ENCODE results near the gene ZNF146. TPM values are rescaled to one million over a fixed set of nuclear protein-coding genes. Genes with fewer than 3 reads are reported as not detected.
"Not testable (repeated sequence)": the region's sequence is repeated elsewhere in the genome, so short reads cannot be mapped to it uniquely, and the experiment has no call there.

Gene ZNF146
- 100 to 1,000 TPM; 113 to 161 (median 129) TPM for polyA plus RNA-seq (ENCODE audit: insufficient read length in 4 of 4)

DNA sequence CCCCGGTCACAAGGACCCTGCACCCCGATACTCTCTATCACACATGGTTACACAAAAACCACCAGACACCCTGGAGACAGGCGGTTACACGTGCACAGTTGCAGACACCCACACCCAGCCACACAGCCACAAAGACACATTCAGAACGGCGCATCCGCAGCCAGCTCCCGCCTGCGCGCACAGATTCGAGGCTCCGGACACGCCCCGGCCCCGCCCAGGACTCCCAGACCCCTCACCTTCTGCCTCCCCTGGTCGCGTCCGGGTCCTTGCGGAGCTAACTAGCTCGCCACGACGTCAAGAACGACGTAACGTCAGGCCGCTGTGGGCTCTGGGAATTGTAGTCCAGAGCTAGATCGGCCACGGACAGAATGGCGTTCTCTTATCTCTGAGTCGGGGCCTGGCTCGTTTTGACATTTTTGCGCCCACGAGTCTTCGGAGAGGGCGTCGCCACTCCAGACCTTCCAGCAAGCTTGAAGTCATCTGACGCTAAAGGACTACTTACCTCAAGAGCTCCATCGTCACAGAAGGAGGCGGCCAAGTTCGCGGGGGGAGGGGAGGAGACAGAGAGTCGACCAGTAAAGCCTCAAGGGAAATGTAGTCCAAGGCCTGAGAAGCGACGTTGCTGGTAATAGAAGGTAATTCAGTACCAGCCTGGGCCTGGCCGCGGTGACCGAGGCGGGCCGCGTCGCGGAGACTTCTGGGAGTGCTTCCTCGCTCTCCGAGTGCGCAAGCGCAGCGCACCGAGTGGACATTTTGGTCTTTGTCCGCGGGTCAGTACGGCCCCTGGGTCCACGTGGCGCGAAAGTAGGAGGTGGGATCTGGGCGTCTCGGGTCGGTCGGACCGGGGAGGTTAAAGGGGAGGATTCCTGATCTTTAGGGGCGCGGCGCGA is at the start of gene ZNF146, which contains the start of gene ZNF565:
Gene ZNF146 (plus strand): TSS at position 721 of the 890 bp plus-strand sequence. CDS start 21,335 bp downstream, outside the sequence.
Gene ZNF565 (minus strand): TSS at position 280 of the 890 bp plus-strand sequence. CDS start 12,680 bp downstream, outside the sequence.
- peak; percentile 98 to 99 (median 98) for DNase-seq (ENCODE audit: low read depth in 4 of 4, low spot score in 2 of 4)

GRCh38 chr19:36169084-36169760 is 45.7 kb upstream of the ZNF146 start:
- DNase-seq (ENCODE audit: low read depth in 4 of 4, low spot score in 2 of 4) = peak in 2 of 4 donors; percentile 26 to 43

DNA sequence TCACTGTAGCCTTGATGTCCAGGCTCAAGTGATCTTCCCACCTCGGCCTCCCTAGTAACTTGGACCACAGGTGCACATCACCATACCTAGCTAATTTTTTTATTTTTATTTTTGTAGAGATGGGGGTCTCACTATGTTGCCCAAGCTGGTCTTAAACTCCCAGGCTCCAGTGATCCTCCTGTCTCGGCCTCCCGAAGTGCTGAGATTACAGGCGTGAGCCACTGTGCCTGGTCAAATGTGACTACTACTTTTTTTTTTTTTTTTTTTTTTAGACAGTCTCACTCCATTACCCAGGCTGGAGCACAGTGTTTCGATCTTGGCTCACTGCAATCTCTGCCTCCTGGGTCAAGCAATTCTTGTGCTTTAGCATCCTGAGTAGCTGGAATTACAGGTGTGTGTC is 42.1 kb upstream of the ZNF146 start:
- DNase-seq (ENCODE audit: low read depth in 4 of 4, low spot score in 2 of 4) = no peak

- DNase-seq (ENCODE audit: low read depth in 4 of 4, low spot score in 2 of 4) = not testable (repeated sequence)
Observed at GRCh38 chr19:36173846-36174245, 41.1 kb upstream of the ZNF146 start.

- not testable (repeated sequence) for DNase-seq (ENCODE audit: low read depth in 4 of 4, low spot score in 2 of 4)
Observed at GRCh38 chr19:36179077-36179476, 35.8 kb upstream of the ZNF146 start.

- no peak for DNase-seq (ENCODE audit: low read depth in 4 of 4, low spot score in 2 of 4)
Observed at GRCh38 chr19:36182612-36183244, 32.2 kb upstream of the ZNF146 start.

- no peak for DNase-seq (ENCODE audit: low read depth in 4 of 4, low spot score in 2 of 4)
Observed at GRCh38 chr19:36183245-36183628, 31.7 kb upstream of the ZNF146 start.

GRCh38 chr19:36186722-36187121 is 28.2 kb upstream of the ZNF146 start:
- not testable (repeated sequence) for DNase-seq (ENCODE audit: low read depth in 4 of 4, low spot score in 2 of 4)

GRCh38 chr19:36196249-36196648 is 18.7 kb upstream of the ZNF146 start:
- DNase-seq (ENCODE audit: low read depth in 4 of 4, low spot score in 2 of 4) = no peak

DNA sequence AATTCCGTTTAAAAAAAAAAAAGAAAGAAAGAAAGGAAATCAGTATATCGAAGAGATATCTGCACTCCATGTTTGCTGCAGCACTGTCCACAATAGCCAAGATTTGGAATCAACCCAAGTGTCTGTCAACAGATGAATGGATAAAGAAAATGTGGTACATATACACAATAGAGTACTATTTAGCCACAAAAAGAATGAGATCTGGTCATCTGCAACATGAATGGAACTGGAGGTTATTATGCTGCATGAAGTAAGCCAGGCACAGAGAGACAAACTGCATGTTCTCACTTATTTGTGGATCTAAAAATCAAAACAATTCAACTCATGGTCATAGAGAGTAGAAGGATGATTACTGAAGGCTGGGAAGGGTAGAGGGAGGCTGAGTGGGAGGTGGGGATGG is 16.8 kb upstream of the ZNF146 start:
- no peak for DNase-seq (ENCODE audit: low read depth in 4 of 4, low spot score in 2 of 4)

GRCh38 chr19:36201684-36202083 is 13.2 kb upstream of the ZNF146 start:
- no peak for DNase-seq (ENCODE audit: low read depth in 4 of 4, low spot score in 2 of 4)

GRCh38 chr19:36203293-36203692 is 11.6 kb upstream of the ZNF146 start:
- no peak for DNase-seq (ENCODE audit: low read depth in 4 of 4, low spot score in 2 of 4)

DNA sequence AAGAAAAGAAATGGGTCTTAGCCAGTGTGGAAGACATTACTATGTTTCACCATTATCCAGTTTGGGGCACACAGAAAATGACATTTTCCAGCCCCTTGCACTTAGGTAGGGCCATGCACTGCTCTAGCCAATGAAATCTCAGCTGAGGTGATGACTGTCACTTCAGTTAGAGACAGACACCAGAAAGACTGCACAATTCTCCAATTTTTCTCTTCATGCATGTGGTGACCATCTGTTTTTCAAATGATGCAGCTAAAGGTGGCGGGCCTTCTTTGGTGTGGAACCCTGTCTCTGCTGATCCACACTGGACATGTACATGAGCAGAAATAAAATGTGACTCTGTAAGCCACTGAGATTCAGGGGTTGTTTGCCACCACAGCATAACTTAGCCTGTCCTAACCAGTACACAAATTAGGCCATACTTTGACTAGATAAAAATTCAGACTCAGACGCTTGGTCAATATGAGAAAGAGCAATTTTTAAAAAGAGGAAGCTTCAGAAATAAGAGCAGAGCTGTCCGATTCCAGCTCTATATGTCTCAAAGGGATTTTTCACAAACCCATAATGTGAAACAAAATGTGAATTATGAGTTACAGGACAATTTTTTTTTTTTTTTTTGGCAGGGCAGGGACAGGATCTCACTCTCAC is 7.2 kb upstream of the ZNF146 start:
- no peak for DNase-seq (ENCODE audit: low read depth in 4 of 4, low spot score in 2 of 4)

- no peak for DNase-seq (ENCODE audit: low read depth in 4 of 4, low spot score in 2 of 4)
Observed at GRCh38 chr19:36209372-36209771, 5.5 kb upstream of the ZNF146 start.

DNA sequence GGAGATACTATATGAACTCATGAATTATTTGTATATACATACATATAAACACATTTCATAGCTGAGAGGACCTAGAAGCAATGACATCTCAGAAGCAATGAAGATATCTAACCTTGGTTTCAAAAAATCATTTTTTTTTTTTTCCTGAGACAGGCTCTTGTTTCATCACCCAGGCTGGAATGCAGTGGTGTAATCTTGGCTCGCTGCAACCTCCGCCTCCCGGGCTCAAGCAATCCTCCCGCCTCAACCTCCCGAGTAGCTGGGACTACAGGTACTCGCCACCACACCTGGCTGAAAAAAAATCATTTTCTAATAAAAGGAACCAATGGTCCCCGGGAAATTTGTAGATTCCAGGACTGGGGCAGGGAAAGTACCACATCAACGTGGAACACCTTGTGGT is 4.4 kb upstream of the ZNF146 start:
- DNase-seq (ENCODE audit: low read depth in 4 of 4, low spot score in 2 of 4) = no peak

DNA sequence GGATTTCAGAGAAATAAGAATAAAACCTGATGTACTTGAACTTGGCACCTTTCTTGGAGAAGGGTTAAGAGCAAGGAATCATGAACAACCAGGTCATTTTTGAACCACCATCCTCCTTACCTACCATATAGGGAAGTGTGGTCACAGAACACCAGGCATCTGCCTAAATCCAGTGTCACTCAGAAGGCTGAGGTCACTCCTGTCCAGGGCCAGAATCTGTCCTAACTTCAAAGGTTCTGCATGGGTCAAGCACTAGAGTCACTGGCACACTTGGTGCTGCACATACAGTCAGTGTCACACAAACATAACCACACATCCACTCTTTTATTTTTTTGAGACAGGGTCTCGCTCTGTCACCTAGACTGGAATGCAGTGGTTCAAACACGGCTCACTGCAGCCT is 2.0 kb upstream of the ZNF146 start:
- no peak for DNase-seq (ENCODE audit: low read depth in 4 of 4, low spot score in 2 of 4)

DNA sequence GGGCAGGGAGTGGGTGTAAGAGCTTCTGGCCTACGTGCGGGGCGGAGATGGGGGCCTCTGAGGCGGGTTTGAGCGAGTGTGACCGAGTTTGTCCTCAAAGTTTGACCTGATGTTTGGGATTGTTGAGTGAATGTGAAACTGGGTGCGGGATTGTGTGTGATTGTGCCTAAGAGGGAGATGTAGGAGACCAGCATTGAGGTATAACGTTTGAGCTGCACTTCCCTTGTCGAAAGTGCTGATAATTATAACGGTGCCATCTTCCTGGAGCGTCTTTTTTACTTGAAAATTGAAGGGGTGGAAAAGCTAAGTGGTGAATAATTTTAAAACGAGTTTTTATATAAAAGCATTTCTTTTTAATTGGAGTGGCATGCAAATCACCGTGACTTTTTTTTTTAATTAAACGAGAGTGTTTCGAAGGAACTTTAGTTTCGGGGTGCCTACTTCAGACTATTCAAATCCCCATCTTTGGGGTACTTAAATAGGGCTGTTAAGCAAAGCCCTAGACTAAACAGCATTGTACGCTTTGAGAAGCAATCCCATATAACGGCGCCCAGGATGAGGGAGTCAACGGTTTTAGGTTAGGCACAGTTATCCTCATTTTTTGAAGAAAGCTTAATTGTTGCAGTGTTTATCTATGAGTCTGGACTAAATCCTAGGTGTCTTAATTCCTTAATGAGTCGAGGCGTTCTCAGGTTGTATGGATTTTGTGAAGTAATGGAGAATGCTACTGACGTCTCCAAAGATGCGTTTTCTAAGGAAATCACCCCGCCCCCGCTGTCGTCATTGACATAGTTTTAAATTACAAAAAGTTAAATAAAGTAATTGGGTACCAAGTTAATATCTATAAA is 594 bp downstream of the ZNF146 start:
- peak; percentile 40 to 87 (median 50) for DNase-seq (ENCODE audit: low read depth in 4 of 4, low spot score in 2 of 4)

- no peak for DNase-seq (ENCODE audit: low read depth in 4 of 4, low spot score in 2 of 4)
Observed at GRCh38 chr19:36221474-36221873, 6.6 kb downstream of the ZNF146 start.

- DNase-seq (ENCODE audit: low read depth in 4 of 4, low spot score in 2 of 4) = no peak
Observed at GRCh38 chr19:36222503-36222902, 7.6 kb downstream of the ZNF146 start.

Measured in left renal cortex interstitium (tissue), 4 donors.